H1 (cell line): ENCODE results near the gene RINT1. TPM values are rescaled to one million over a fixed set of nuclear protein-coding genes. Genes with fewer than 3 reads are reported as not detected.
A peak's percentile ranks its signal among the peaks of the same experiment; 100 is the strongest.

ENCODE experiments used
- CTCF ChIA-PET: fragments of 300-600 bp; sonication (Branson Sonifier 250); formaldehyde crosslinking; loops from one replicate; lab custom pipeline; 2021; ENCODE audit not compliant: partially characterized antibody; lab: Charles Lee
- POLR2A ChIA-PET: fragments of 300-600 bp; sonication (Branson Sonifier 250); formaldehyde crosslinking; loops from one replicate; lab custom pipeline; 2021; ENCODE audit warnings: inconsistent platforms; ENCODE audit not compliant: partially characterized antibody; lab: Charles Lee
- DNase-seq, 2 experiments: peaks; one replicate each; pipeline versions ENCODE4 v3.0.0 to v3.0.0-alpha.2; 2010 to 2022; ENCODE audit warnings: low spot score in 2 of 2, low read depth in 1 of 2, mixed read lengths in 1 of 2
- FAIRE-seq: peaks from 2 replicates; lab custom pipeline; 2011; peaks lifted over from hg19 to GRCh38; lab: Jason Lieb, UNC
- H2AFZ ChIP-seq: 2 replicates; pipeline ENCODE4 v1.8.1; 2012; ENCODE audit warnings: low read length, inconsistent platforms
- H2AK5ac ChIP-seq: 2 replicates; pipeline ENCODE4 v1.6.1; 2013; ENCODE audit warnings: low read depth, low read length
- H2BK120ac ChIP-seq: replicated peaks from 2 replicates; pipeline ENCODE3; 2013; ENCODE audit warnings: low read depth, low read length, inconsistent platforms
- H2BK12ac ChIP-seq: 2 replicates; pipeline ENCODE4 v1.6.1; 2013; ENCODE audit warnings: low read depth, low read length
- H2BK15ac ChIP-seq: 2 replicates; pipeline ENCODE4 v1.6.1; 2013; ENCODE audit warnings: low read length
- H2BK20ac ChIP-seq: 2 replicates; pipeline ENCODE4 v1.6.1; 2013; ENCODE audit warnings: low read length
- H2BK5ac ChIP-seq: 2 replicates; pipeline ENCODE4 v1.6.1; 2013; ENCODE audit warnings: low read depth, low read length
- H3K14ac ChIP-seq: 2 replicates; pipeline ENCODE4 v1.6.1; 2013; ENCODE audit warnings: inconsistent platforms; ENCODE audit not compliant: insufficient read length
- H3K18ac ChIP-seq: 2 replicates; pipeline ENCODE4 v1.6.1; 2013; ENCODE audit warnings: low read length; ENCODE audit errors: extremely low read depth
- H3K23ac ChIP-seq: 2 replicates; pipeline ENCODE4 v1.6.1; 2013; ENCODE audit warnings: inconsistent platforms; ENCODE audit not compliant: insufficient read length
- H3K23me2 ChIP-seq: 2 replicates; pipeline ENCODE4 v1.6.1; 2013; ENCODE audit warnings: low read depth, low read length
- H3K27ac ChIP-seq: 2 replicates; pipeline ENCODE4 v1.6.1; 2011; ENCODE audit warnings: low read depth, low read length, inconsistent platforms
- H3K27me3 ChIP-seq, 4 experiments: replicated peaks in 1 of 4; 1 replicate in 1 of 4; 2 replicates in 3 of 4; pipeline versions ENCODE4 v1.6.1 to v1.8.1; 2011 to 2013; ENCODE audit warnings: low read length in 3 of 4, mild to moderate bottlenecking in 3 of 4, inconsistent platforms in 2 of 4, mixed read lengths in 2 of 4, moderate library complexity in 1 of 4; ENCODE audit not compliant: control insufficient read depth in 3 of 4, insufficient read depth in 3 of 4; ENCODE audit errors: extremely low read depth in 1 of 4
- H3K36me3 ChIP-seq, 4 experiments: 2 replicates each; pipeline versions ENCODE4 v1.6.1 to v1.8.1; 2011 to 2013; ENCODE audit warnings: mild to moderate bottlenecking in 4 of 4, low read length in 3 of 4, moderate library complexity in 2 of 4, control low read depth in 1 of 4, inconsistent platforms in 1 of 4; ENCODE audit not compliant: insufficient read depth in 4 of 4, control insufficient read depth in 2 of 4
- H3K4ac ChIP-seq: replicated peaks from 2 replicates; pipeline ENCODE3; 2013; ENCODE audit warnings: low read length, low read depth, mixed read lengths, inconsistent platforms; ENCODE audit not compliant: insufficient read length
- H3K4me1 ChIP-seq, 4 experiments: replicated peaks in 1 of 4; 1 replicate in 1 of 4; 2 replicates in 3 of 4; pipeline versions ENCODE4 v1.6.1 to v1.8.1; 2011 to 2013; ENCODE audit warnings: low read length in 3 of 4, inconsistent platforms in 2 of 4, mixed read lengths in 1 of 4; ENCODE audit not compliant: insufficient read depth in 4 of 4, control insufficient read depth in 3 of 4
- H3K4me2 ChIP-seq, 2 experiments: 2 replicates each; pipeline versions ENCODE4 v1.6.1 to v1.8.1; 2011 to 2013; ENCODE audit warnings: low read depth in 2 of 2, low read length in 2 of 2, control low read depth in 1 of 2, inconsistent platforms in 1 of 2, mild to moderate bottlenecking in 1 of 2; ENCODE audit not compliant: insufficient read depth in 1 of 2
- H3K4me3 ChIP-seq, 4 experiments: fragments of 200-600, 300-600 bp in 1 of 4; sonication (generic), shearing (Covaris generic), sonication (Bioruptor Twin) in 1 of 4; 2 replicates each; pipeline versions ENCODE4 v1.5.1 to v1.8.1; 2011 to 2016; ENCODE audit warnings: low read length in 4 of 4, low read depth in 3 of 4, control low read depth in 2 of 4, inconsistent platforms in 2 of 4, mild to moderate bottlenecking in 2 of 4, mixed read lengths in 1 of 4, moderate library complexity in 1 of 4; ENCODE audit not compliant: insufficient read depth in 2 of 4; ENCODE audit errors: extremely low read depth in 1 of 4
- H3K56ac ChIP-seq: replicated peaks from 2 replicates; pipeline ENCODE3; 2013; ENCODE audit warnings: low read depth, mild to moderate bottlenecking, mixed read lengths, low read length, inconsistent platforms; ENCODE audit not compliant: insufficient read length
- H3K79me1 ChIP-seq: 2 replicates; pipeline ENCODE4 v1.6.1; 2013; ENCODE audit warnings: low read depth, low read length, control low read depth
- H3K79me2 ChIP-seq, 2 experiments: 2 replicates each; pipeline versions ENCODE4 v1.6.1 to v1.8.1; 2012 to 2013; ENCODE audit warnings: low read length in 2 of 2, mild to moderate bottlenecking in 2 of 2, inconsistent platforms in 1 of 2; ENCODE audit not compliant: insufficient read depth in 2 of 2, control insufficient read depth in 1 of 2
- H3K9ac ChIP-seq, 4 experiments: replicated peaks in 1 of 4; 1 replicate in 1 of 4; 2 replicates in 3 of 4; pipeline versions ENCODE4 v1.6.1 to v1.8.1; 2011 to 2013; ENCODE audit warnings: low read depth in 3 of 4, low read length in 3 of 4, control low read depth in 2 of 4, mild to moderate bottlenecking in 2 of 4, moderate library complexity in 2 of 4, inconsistent platforms in 1 of 4; ENCODE audit errors: extremely low read depth in 1 of 4
- H3K9me3 ChIP-seq, 2 experiments: 2 replicates each; pipeline versions ENCODE4 v1.6.1 to v1.8.1; 2012 to 2013; ENCODE audit warnings: mild to moderate bottlenecking in 2 of 2, moderate library complexity in 2 of 2, control low read depth in 1 of 2, inconsistent platforms in 1 of 2, low read depth in 1 of 2, low read length in 1 of 2, mixed read lengths in 1 of 2; ENCODE audit not compliant: insufficient read depth in 2 of 2
- H4K20me1 ChIP-seq, 2 experiments: replicated peaks in 1 of 2; 2 replicates each; pipeline versions ENCODE3 to v1.8.1; 2011 to 2013; ENCODE audit warnings: inconsistent platforms in 2 of 2, low read length in 2 of 2, mild to moderate bottlenecking in 1 of 2; ENCODE audit not compliant: insufficient read depth in 2 of 2, control insufficient read depth in 1 of 2
- H4K5ac ChIP-seq: 2 replicates; pipeline ENCODE4 v1.6.1; 2013; ENCODE audit warnings: low read length, low read depth, mixed read lengths, inconsistent platforms; ENCODE audit not compliant: insufficient read length
- H4K8ac ChIP-seq: 2 replicates; pipeline ENCODE4 v1.8.0; 2013; ENCODE audit warnings: mild to moderate bottlenecking, moderate library complexity, low read length, inconsistent platforms; ENCODE audit not compliant: insufficient read depth; ENCODE audit errors: extremely low read depth
- H4K91ac ChIP-seq: replicated peaks from 2 replicates; pipeline ENCODE3; 2013; ENCODE audit warnings: low read length, mixed read lengths, inconsistent platforms; ENCODE audit not compliant: insufficient read length
- BACH1 ChIP-seq: IDR thresholded peaks from 2 replicates; pipeline ENCODE4 v1.6.1; 2012; ENCODE audit warnings: low read length, improper control_type of control experiment
- CBX8 ChIP-seq: fragments of 300-800, 300-1000 bp; sonication (generic); IDR thresholded peaks from 2 replicates; pipeline ENCODE4 v1.7.1; 2016; ENCODE audit warnings: low read depth, low read length, borderline replicate concordance
- HDAC2 ChIP-seq, 2 experiments: fragments of 300-600 bp in 1 of 2; sonication (generic) in 1 of 2; IDR thresholded peaks; 2 replicates each; pipeline ENCODE4 v1.6.1; 2011 to 2012; ENCODE audit warnings: low read depth in 2 of 2, low read length in 2 of 2, mild to moderate bottlenecking in 2 of 2, moderate library complexity in 2 of 2, borderline replicate concordance in 1 of 2, inconsistent platforms in 1 of 2
- RXRA ChIP-seq: IDR thresholded peaks from 2 replicates; pipeline ENCODE4 v1.6.1; 2011; ENCODE audit warnings: low read depth, mild to moderate bottlenecking, low read length, moderate library complexity; ENCODE audit not compliant: insufficient read depth
- SAP30 ChIP-seq: fragments of 300-600 bp; sonication (generic); IDR thresholded peaks from 2 replicates; pipeline ENCODE4 v1.7.1; 2012; ENCODE audit warnings: low read length, moderate library complexity, mild to moderate bottlenecking, inconsistent platforms; ENCODE audit not compliant: insufficient read depth, insufficient replicate concordance
- SIN3A ChIP-seq, 2 experiments: IDR thresholded peaks in 1 of 2; conservative IDR thresholded peaks in 1 of 2; 2 replicates each; pipeline ENCODE4 v1.6.1; 2011 to 2012; ENCODE audit warnings: low read length in 2 of 2, improper control_type of control experiment in 1 of 2, low read depth in 1 of 2, mild to moderate bottlenecking in 1 of 2
- WGBS, 2 experiments: shearing (Covaris generic) in 1 of 2; methylation state at CpG; one replicate each; pipeline versions ENCODE4 v1.1.6 to v1.1.7; 2013 to 2015; ENCODE audit warnings: low lambda C conversion rate in 2 of 2, mixed read lengths in 2 of 2, inconsistent platforms in 1 of 2, low coverage in 1 of 2, missing lambda C conversion rate in 1 of 2; ENCODE audit not compliant: insufficient replicate concordance in 2 of 2, insufficient coverage in 1 of 2, insufficient read length in 1 of 2; ENCODE audit errors: extremely low coverage in 1 of 2, missing lambda C conversion rate in 1 of 2; 5-methylcytosine and 5-hydroxymethylcytosine counted together
- polyA plus RNA-seq, 7 experiments: library from polyadenylated mRNA; depleted of rRNA in 3 of 7; stranded (reverse) in 5 of 7; unstranded in 2 of 7; fragments of >200 nt in 5 of 7; fragments of 200-250 nt in 2 of 7; gene quantifications; 1 replicate in 5 of 7; 2 replicates in 1 of 7; 4 replicates in 1 of 7; pipeline versions ENCODE4 v1.2.1 to v1.2.3, GENCODE V29; 2011 to 2013; ENCODE audit warnings: missing spikeins in 2 of 7, mixed read lengths in 2 of 7
- total RNA-seq: library from RNA; stranded (reverse); fragmentation: NEBNext Ultra II Directional; extraction: Animal tissue kit (Norgen Biotek cat#: 25700); gene quantifications from 2 replicates; pipeline ENCODE4 v1.2.1, GENCODE V29; 2021
- TF ChIP-seq, protein P1 (sequence below): IDR thresholded peaks from 2 replicates; pipeline ENCODE4 v1.6.1; 2012; ENCODE audit warnings: inconsistent platforms
- TF ChIP-seq, protein P2 (sequence below): IDR thresholded peaks from 2 replicates; pipeline ENCODE4 v1.6.1; 2012; ENCODE audit warnings: inconsistent platforms

The RINT1 gene
- total and polyA plus RNA-seq, 2 of the 8 experiments (the other 6 are each of a cell fraction or from before 2014, with no cell fraction given) = 7.8 to 21.8 TPM

DNA sequence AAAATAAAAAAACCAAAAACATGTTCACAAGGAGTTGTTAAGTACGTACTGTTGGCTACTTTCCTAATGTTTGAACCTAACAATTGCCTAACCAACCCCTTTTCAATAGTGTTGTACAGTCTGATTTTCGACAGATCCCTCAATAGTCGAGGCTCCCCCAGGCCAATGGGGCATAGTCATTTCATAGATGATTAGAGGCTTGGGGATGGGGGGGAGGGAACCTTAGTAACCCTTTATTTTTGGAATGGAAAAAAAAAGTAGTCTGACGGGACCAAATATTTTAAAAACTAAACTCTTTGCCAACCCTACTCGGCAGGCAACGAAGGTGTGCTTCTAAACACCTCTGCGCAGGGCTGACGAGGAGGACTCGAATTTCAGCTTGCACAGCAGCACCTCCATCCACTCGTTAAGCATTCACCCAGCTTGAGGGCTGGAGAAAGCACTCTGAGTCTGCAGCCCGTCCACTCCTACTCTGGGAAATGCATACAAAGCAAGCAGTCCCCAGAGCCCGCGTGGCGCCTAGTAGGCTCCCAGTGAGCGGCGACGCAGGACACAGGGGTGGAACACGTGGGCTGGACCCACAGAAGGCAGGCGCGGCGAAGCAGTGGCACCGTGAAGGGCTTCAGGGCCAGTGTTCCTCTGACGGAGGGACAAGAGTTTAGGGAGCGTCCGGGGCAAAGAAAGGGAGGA lies 10.8 kb upstream of the RINT1 start:
- POLR2A ChIA-PET = interaction anchor here (0.7 to 7.9 kb wide), 11 partner anchors 8 to 555 kb away, joined by 3 to 77 read pairs (median 4); partner anchors contain the start of genes EFCAB10, RINT1 and SRPK2
- peak overlapping the region; percentile 84 for H3K27ac ChIP-seq
- peak overlapping the region; percentile 77 for H2BK120ac ChIP-seq
- H2BK12ac ChIP-seq = 0 out of 2 replicates have a peak overlapping the region, but pooled peaks have one; percentile 19
- FAIRE-seq = no peak
- no peak overlapping the region for H3K56ac ChIP-seq
- peaks cover 0 to 4% (median 2%) of the 10 kb centered on the region in 4 experiments; a peak in 2 of 7 replicates for H3K4me1 ChIP-seq
- peaks cover 0 to 18% (median 2%) of the 10 kb centered on the region in 4 experiments; a peak in 2 of 8 replicates for H3K36me3 ChIP-seq
- H3K79me1 ChIP-seq = peaks cover 6% of the 10 kb centered on the region
- H3K4me2 ChIP-seq = peak overlapping the region; percentile 77 to 79
- H3K9me3 ChIP-seq = no peaks in the 10 kb centered on the region
- peak overlapping the region; percentile 70 to 94 (median 73) for H3K4me3 ChIP-seq
- no peak overlapping the region for H2BK20ac ChIP-seq
- peaks cover 0 to 5% of the 10 kb centered on the region in 2 experiments for H4K20me1 ChIP-seq
- H2BK5ac ChIP-seq = peak overlapping the region; percentile 93
- CTCF ChIA-PET = interaction anchor here (0.7 to 3.8 kb wide), 4 partner anchors 10 to 397 kb away, joined by 3 to 35 read pairs (median 3); partner anchors contain the start of gene RINT1
- WGBS, 2 experiments = 19% methylated on average over 25 of the region's 25 CpGs; no CpG with 5 or more reads in 1 of the 2 experiments
- H3K23me2 ChIP-seq = peaks cover 6% of the 10 kb centered on the region
- H3K23ac ChIP-seq = no peak overlapping the region
- H2AK5ac ChIP-seq = peak overlapping the region; percentile 70; the same call in 1 of the 2 replicates
- no peak for TF ChIP-seq CBX8
- TF ChIP-seq HDAC2 (IDR thresholded peaks at IDR 0.05; ENCODE audit: borderline replicate concordance in 1 of 2, low read depth in 2 of 2, low read length in 2 of 2) = 0 out of 4 replicates have a peak, but pooled peaks of 1 of the 2 experiments have one; percentile 13
- TF ChIP-seq BACH1 = 0 out of 2 replicates have a peak, but pooled peaks have one; percentile 23
- TF ChIP-seq, protein P1, sequence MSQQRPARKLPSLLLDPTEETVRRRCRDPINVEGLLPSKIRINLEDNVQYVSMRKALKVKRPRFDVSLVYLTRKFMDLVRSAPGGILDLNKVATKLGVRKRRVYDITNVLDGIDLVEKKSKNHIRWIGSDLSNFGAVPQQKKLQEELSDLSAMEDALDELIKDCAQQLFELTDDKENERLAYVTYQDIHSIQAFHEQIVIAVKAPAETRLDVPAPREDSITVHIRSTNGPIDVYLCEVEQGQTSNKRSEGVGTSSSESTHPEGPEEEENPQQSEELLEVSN = peak; percentile 66
- no peak for TF ChIP-seq RXRA
- TF ChIP-seq SAP30 = peak; percentile 60
- peak in 1 of 2 experiments; percentile 58; a peak in 2 of 4 replicates for TF ChIP-seq SIN3A (conservative IDR thresholded peaks at IDR 0.05 in 1 of 2, IDR thresholded peaks at IDR 0.05 in 1 of 2; ENCODE audit: low read depth in 1 of 2, low read length in 2 of 2)
- TF ChIP-seq, protein P2, sequence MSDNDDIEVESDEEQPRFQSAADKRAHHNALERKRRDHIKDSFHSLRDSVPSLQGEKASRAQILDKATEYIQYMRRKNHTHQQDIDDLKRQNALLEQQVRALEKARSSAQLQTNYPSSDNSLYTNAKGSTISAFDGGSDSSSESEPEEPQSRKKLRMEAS = peak; percentile 91
- TF ChIP-seq, all 59 proteins: peak for 6
- peak overlapping the region; percentile 99 for H4K91ac ChIP-seq
- H2BK15ac ChIP-seq = no peak overlapping the region
- peak overlapping the region; percentile 93 for H4K5ac ChIP-seq
- no peaks in the 10 kb centered on the region for H3K27me3 ChIP-seq
- no peak overlapping the region; the same call in 1 of the 2 replicates for H2AFZ ChIP-seq
- DNase-seq = peak in 1 of 2 experiments; percentile 63
- H3K14ac ChIP-seq = peak overlapping the region; percentile 9
- peak overlapping the region; percentile 10 for H3K4ac ChIP-seq
- peak overlapping the region; percentile 79 to 98 (median 94) for H3K9ac ChIP-seq
- H3K18ac ChIP-seq = peak overlapping the region; percentile 94
- H3K79me2 ChIP-seq = peaks cover 19 to 48% of the 10 kb centered on the region in 2 experiments
- H4K8ac ChIP-seq = peak overlapping the region; percentile 98
